ENCODE data around the gene RXFP3.

The RXFP3 gene

GRCh38 chr5:33975852-33976251 lies 39.7 kb downstream of the RXFP3 start (continued):
- no peak for TF ChIP-seq BACH2 (CRISPR knock-in tag; IDR thresholded peaks at IDR 0.05; ENCODE audit: borderline replicate concordance)
- TF ChIP-seq RARB (CRISPR knock-in tag; IDR thresholded peaks at IDR 0.05) = no peak
- no peak for TF ChIP-seq ZC3H10 (CRISPR knock-in tag; IDR thresholded peaks at IDR 0.05)
- TF ChIP-seq, protein P1, sequence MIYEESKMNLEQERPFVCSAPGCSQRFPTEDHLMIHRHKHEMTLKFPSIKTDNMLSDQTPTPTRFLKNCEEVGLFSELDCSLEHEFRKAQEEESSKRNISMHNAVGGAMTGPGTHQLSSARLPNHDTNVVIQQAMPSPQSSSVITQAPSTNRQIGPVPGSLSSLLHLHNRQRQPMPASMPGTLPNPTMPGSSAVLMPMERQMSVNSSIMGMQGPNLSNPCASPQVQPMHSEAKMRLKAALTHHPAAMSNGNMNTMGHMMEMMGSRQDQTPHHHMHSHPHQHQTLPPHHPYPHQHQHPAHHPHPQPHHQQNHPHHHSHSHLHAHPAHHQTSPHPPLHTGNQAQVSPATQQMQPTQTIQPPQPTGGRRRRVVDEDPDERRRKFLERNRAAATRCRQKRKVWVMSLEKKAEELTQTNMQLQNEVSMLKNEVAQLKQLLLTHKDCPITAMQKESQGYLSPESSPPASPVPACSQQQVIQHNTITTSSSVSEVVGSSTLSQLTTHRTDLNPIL (CRISPR knock-in tag; IDR thresholded peaks at IDR 0.05; ENCODE audit: low read depth) = no peak
- TF ChIP-seq CSDC2 (CRISPR knock-in tag; IDR thresholded peaks at IDR 0.05) = no peak

DNA sequence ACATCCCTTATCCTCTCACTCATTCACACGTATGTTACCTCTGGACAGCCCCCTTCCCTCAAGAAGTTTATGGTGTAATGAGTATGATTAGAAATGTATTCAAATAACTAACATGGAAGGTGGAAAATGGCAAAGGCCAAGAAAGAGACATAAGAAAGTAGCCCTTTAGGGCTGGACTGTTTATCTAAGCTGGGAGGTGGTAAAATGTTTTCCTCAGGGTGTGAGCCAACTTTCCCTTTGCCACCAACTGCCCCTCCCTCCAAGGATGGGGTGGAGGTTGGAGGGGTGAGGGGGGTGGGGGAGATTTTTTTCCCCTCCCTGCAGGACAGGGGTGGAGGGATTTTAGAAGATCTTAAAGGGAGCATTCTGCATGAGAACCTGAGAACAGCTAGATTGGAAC lies 40.1 kb downstream of the RXFP3 start:
- ATAC-seq = no peak
- no peak for TF ChIP-seq SNAI2 (CRISPR knock-in tag; IDR thresholded peaks at IDR 0.05)
- TF ChIP-seq TSHZ2 (CRISPR knock-in tag; IDR thresholded peaks at IDR 0.05) = no peak
- no peak for TF ChIP-seq OSR1 (CRISPR knock-in tag; IDR thresholded peaks at IDR 0.05)
- TF ChIP-seq ARNTL (CRISPR knock-in tag; IDR thresholded peaks at IDR 0.05; ENCODE audit: borderline replicate concordance, low read depth) = no peak
- TF ChIP-seq CSDC2 (CRISPR knock-in tag; IDR thresholded peaks at IDR 0.05) = no peak

DNA sequence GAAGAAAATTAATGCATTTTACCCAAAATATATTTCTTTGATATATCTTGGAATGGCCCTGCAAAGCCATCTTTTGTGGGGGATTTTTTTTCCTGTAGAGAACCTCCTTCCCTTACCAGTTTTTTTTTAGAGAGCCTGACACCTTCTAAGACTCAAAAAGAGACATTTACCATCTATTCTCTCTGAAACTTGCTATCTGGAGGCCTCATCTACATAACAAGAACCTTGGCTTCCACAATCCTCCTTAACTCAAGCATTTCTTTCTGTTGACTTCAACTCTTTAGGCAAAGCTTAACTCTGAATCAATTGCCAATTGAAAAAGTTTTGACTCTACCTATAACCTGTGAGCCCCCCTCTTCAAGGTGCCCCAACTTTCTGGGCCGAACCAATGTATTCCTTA lies 42.1 kb downstream of the RXFP3 start:
- TF ChIP-seq, protein P1 (CRISPR knock-in tag; IDR thresholded peaks at IDR 0.05; ENCODE audit: low read depth) = no peak
- no peak for TF ChIP-seq BACH2 (CRISPR knock-in tag; IDR thresholded peaks at IDR 0.05; ENCODE audit: borderline replicate concordance)
- TF ChIP-seq TSHZ2 (CRISPR knock-in tag; IDR thresholded peaks at IDR 0.05) = no peak
- TF ChIP-seq ZNF8 (CRISPR knock-in tag; IDR thresholded peaks at IDR 0.05) = no peak
- no peak for TF ChIP-seq SNAI2 (CRISPR knock-in tag; IDR thresholded peaks at IDR 0.05)
- ATAC-seq = no peak

DNA sequence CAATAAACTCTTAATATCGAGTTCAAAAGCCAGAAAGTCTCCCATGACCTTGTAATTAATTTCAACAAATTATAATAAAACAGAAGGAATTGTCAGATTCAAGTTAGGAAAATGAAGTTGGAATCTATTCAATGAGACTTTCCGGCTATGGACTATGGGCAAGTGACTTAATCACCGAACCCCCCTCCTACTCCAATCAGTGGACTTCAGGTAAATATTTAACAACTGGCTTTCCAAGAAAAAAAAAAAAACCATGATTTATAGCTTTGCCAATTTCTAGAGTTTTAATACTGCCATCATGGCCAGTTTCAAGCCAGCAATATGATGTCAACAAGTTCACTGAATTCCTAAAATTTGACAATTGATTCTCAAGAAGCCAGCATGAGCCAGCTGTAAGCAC lies 43.8 kb downstream of the RXFP3 start:
- TF ChIP-seq ZNF70 (CRISPR knock-in tag; IDR thresholded peaks at IDR 0.05) (no peak), RARB (CRISPR knock-in tag; IDR thresholded peaks at IDR 0.05) (no peak), CSRNP3 (CRISPR knock-in tag; IDR thresholded peaks at IDR 0.05) (no peak), TOX (CRISPR knock-in tag; IDR thresholded peaks at IDR 0.05; ENCODE audit: borderline replicate concordance) (no peak), ESRRG (CRISPR knock-in tag; IDR thresholded peaks at IDR 0.05) (no peak), ARNTL (CRISPR knock-in tag; IDR thresholded peaks at IDR 0.05; ENCODE audit: borderline replicate concordance, low read depth) (no peak), POU6F1 (CRISPR knock-in tag; IDR thresholded peaks at IDR 0.05; ENCODE audit: borderline replicate concordance, low read depth) (no peak), ZFP3 (CRISPR knock-in tag; IDR thresholded peaks at IDR 0.05) (no peak), ZFP30 (CRISPR knock-in tag; IDR thresholded peaks at IDR 0.05) (no peak), ZNF565 (CRISPR knock-in tag; conservative IDR thresholded peaks at IDR 0.05; ENCODE audit: low read depth) (no peak), SNAI2 (CRISPR knock-in tag; IDR thresholded peaks at IDR 0.05) (no peak), ZC3H10 (CRISPR knock-in tag; IDR thresholded peaks at IDR 0.05) (no peak), TSHZ2 (CRISPR knock-in tag; IDR thresholded peaks at IDR 0.05) (no peak), TCF4 (CRISPR knock-in tag; IDR thresholded peaks at IDR 0.05; ENCODE audit: borderline replicate concordance) (no peak), BACH2 (CRISPR knock-in tag; IDR thresholded peaks at IDR 0.05; ENCODE audit: borderline replicate concordance) (no peak)
- TF ChIP-seq, protein P1 (CRISPR knock-in tag; IDR thresholded peaks at IDR 0.05; ENCODE audit: low read depth) = no peak
- ATAC-seq = no peak

All from SK-N-SH treated with all-trans-retinoic acid at 6 μM for 48 hours (cell line).